IMR-90 (cell line): ENCODE results near the gene RARB.

ENCODE experiments used
- CHD1 ChIP-seq: IDR thresholded peaks from 2 replicates; pipeline ENCODE4 v1.6.1; 2012; ENCODE audit warnings: low read depth, low read length, improper control_type of control experiment
- POLR2A ChIP-seq: IDR thresholded peaks from 2 replicates; pipeline ENCODE4 v1.6.1; 2012; ENCODE audit warnings: mild to moderate bottlenecking, low read depth, low read length
- RFX5 ChIP-seq: IDR thresholded peaks from 2 replicates; pipeline ENCODE4 v1.8.0; 2012; ENCODE audit warnings: low read depth, mild to moderate bottlenecking, low read length, moderate library complexity
- SMC3 ChIP-seq: fragments of 150-350 bp; IDR thresholded peaks from 2 replicates; pipeline ENCODE4 v1.6.1; 2016; ENCODE audit warnings: low read depth, mild to moderate bottlenecking, antibody characterized with exemption, low read length, moderate library complexity
- TF ChIP-seq, protein P1 (sequence below): conservative IDR thresholded peaks from 2 replicates; pipeline ENCODE4 v1.5.1; 2012; ENCODE audit warnings: mild to moderate bottlenecking, low read depth, low read length, improper control_type of control experiment
- TF ChIP-seq, protein P2 (sequence below): fragments of 150-350 bp; IDR thresholded peaks from 2 replicates; pipeline ENCODE4 v1.6.1; 2017; ENCODE audit warnings: mild to moderate bottlenecking, antibody characterized with exemption, low read length, low read depth

DNA sequence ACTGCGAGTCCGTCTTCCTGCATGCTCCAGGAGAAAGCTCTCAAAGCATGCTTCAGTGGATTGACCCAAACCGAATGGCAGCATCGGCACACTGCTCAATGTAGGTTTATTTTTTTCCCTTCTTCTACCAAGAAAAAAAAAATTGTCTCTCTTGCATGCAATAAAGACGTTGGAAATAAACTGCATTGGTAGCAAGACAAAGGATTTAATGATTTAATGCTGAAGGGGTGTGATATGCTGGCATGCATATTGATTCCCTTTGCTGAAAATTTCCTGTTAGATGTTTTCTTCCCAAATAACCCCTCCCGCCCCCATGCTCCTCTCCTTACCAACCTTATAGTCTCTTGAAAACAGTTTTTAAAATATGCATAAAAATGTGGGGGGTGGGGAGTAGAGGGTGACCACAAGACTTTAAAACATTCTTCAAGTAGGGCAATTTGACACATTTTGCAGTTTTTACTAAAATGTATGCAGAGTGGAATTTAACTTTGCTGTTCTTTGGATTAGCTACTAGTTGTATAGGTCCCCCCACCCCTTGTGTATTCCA, 799 bp downstream of the RARB start:
- TF ChIP-seq, protein P1, sequence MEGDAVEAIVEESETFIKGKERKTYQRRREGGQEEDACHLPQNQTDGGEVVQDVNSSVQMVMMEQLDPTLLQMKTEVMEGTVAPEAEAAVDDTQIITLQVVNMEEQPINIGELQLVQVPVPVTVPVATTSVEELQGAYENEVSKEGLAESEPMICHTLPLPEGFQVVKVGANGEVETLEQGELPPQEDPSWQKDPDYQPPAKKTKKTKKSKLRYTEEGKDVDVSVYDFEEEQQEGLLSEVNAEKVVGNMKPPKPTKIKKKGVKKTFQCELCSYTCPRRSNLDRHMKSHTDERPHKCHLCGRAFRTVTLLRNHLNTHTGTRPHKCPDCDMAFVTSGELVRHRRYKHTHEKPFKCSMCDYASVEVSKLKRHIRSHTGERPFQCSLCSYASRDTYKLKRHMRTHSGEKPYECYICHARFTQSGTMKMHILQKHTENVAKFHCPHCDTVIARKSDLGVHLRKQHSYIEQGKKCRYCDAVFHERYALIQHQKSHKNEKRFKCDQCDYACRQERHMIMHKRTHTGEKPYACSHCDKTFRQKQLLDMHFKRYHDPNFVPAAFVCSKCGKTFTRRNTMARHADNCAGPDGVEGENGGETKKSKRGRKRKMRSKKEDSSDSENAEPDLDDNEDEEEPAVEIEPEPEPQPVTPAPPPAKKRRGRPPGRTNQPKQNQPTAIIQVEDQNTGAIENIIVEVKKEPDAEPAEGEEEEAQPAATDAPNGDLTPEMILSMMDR, result no peak
- TF ChIP-seq CHD1 (no peak), POLR2A (no peak), SMC3 (no peak), RFX5 (no peak)
- TF ChIP-seq, protein P2, sequence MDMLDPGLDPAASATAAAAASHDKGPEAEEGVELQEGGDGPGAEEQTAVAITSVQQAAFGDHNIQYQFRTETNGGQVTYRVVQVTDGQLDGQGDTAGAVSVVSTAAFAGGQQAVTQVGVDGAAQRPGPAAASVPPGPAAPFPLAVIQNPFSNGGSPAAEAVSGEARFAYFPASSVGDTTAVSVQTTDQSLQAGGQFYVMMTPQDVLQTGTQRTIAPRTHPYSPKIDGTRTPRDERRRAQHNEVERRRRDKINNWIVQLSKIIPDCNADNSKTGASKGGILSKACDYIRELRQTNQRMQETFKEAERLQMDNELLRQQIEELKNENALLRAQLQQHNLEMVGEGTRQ, result no peak
